ENCODE measurements around the gene GALNT9. TPM values are rescaled to one million over a fixed set of nuclear protein-coding genes. Genes with fewer than 3 reads are reported as not detected.
A peak's percentile ranks its signal among the peaks of the same experiment; 100 is the strongest.
"Not testable (repeated sequence)": the region's sequence is repeated elsewhere in the genome, so short reads cannot be mapped to it uniquely, and the experiment has no call there.

GALNT9 gene
- total RNA-seq (1 to 10 TPM in 3 of 4 donors, under 1 TPM in 1; 0.28 to 5.0 (median 3.2) TPM), polyA plus RNA-seq (under 1 TPM in 1 of 3 donors, not detected in 2; 0.45 TPM)

GRCh38 chr12:132329036-132329719, at the start of gene GALNT9:
TSS of gene GALNT9 (minus strand) at chr12:132329589. CDS start at chr12:132329203, 386 bp downstream.
- 6 to 13% methylated on average over 75 to 86 of the region's 86 CpGs for WGBS, 2 donors

GRCh38 chr12:132379057-132379456, 49.7 kb upstream of the GALNT9 start:
- H3K27me3 ChIP-seq, result peaks cover 19 to 74% (median 51%) of the 10 kb centered on the region in 3 donors

More at GRCh38 chr12:132329036-132329719, at the start of gene GALNT9:
- Histone ChIP-seq H3K9me3 (no peaks in the 10 kb centered on the region), H3K4me1 (peaks cover 0 to 43% (median 36%) of the 10 kb centered on the region in 4 donors), H3K4me3 (peak within 1 kb of the TSS in 2 of 4 donors; percentile 16 to 30), H3K36me3 (no peaks in the 10 kb centered on the region), H3K27me3 (peaks cover 32 to 64% (median 44%) of the 10 kb centered on the region in 3 donors), H3K27ac (peak within 1 kb of the TSS in 1 of 4 donors; percentile 75)
- intact Hi-C loops (cut with DNase I), result loop anchor here (5.0 to 10.0 kb wide), 2 partner anchors 42 to 434 kb away; partner anchors contain the start of gene ULK1
- DNase-seq, result no peak
- TF ChIP-seq POLR2AphosphoS5 (IDR thresholded peaks at IDR 0.05) (no peak), CTCF (IDR thresholded peaks at IDR 0.05) (no peak), EP300 (IDR thresholded peaks at IDR 0.05) (no peak), POLR2A (IDR thresholded peaks at IDR 0.05) (no peak)

DNA sequence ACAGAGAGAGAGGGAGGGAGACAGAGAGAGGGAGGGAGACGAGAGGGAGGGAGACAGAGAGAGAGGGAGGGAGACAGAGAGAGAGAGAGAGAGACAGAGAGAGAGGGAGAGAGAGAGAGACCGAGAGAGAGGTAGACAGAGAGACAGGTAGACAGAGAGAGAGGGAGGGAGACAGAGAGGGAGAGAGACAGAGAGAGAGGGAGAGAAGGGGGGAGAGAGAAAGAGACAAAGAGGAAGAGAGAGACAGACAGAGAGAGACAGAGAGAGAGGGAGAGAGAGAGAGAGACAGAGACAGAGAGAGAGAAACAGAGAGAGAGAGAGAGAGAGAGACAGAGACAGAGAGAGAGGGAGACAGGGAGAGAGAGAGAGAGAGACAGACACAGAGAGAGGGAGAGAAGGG, 47.8 kb upstream of the GALNT9 start:
- intact Hi-C loops (cut with DNase I), result loop anchor here (10.0 kb wide), 1 partner anchor 102 kb away; no protein-coding TSS in a partner anchor
- WGBS, 2 donors, result 37 to 45% methylated on average over 2 of the region's 2 CpGs
- Histone ChIP-seq H3K27me3 (peaks cover 21 to 84% (median 68%) of the 10 kb centered on the region in 3 donors), H3K4me1 (no peaks in the 10 kb centered on the region), H3K4me3 (no peak overlapping the region), H3K36me3 (no peaks in the 10 kb centered on the region), H3K9me3 (no peaks in the 10 kb centered on the region), H3K27ac (no peak overlapping the region)
- TF ChIP-seq EP300 (IDR thresholded peaks at IDR 0.05) (no peak), POLR2AphosphoS5 (IDR thresholded peaks at IDR 0.05) (no peak), POLR2A (IDR thresholded peaks at IDR 0.05) (no peak), CTCF (IDR thresholded peaks at IDR 0.05) (no peak)
- no peak for DNase-seq

More at GRCh38 chr12:132379057-132379456, 49.7 kb upstream of the GALNT9 start:
- not testable (repeated sequence) for H3K4me1 ChIP-seq, H3K36me3 ChIP-seq, H3K27ac ChIP-seq, DNase-seq, H3K4me3 ChIP-seq, H3K9me3 ChIP-seq
- intact Hi-C loops (cut with DNase I), result loop anchor here (10.0 kb wide), 1 partner anchor 104 kb away; no protein-coding TSS in a partner anchor
- 73 to 87% methylated on average over 6 of the region's 6 CpGs for WGBS, 2 donors

DNA sequence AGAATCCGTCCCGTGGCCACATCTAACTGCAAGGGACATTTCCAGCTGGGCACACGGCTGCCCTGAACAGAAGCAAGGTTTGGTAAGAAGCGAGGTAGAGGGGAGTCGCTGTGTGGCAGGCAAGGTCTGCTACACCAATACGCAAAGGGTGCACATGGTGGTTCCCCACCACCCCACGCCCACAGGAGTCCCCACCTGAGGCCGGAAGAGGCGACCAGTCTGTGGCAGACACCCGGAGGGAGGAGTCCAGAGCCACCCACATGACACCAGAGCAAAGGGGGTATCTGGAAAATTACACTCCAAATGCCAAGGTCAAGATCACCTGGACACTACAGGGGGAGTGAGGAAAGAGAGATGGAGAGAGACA, 47.1 kb upstream of the GALNT9 start:
- H3K27me3 ChIP-seq, result peaks cover 27 to 84% (median 68%) of the 10 kb centered on the region in 3 donors

More for the DNA sequence above, 47.1 kb upstream of the GALNT9 start:
- intact Hi-C loops (cut with DNase I), result loop anchor here (10.0 kb wide), 1 partner anchor 102 kb away; no protein-coding TSS in a partner anchor
- Histone ChIP-seq H3K27ac (no peak overlapping the region), H3K9me3 (no peaks in the 10 kb centered on the region), H3K4me3 (no peak overlapping the region), H3K36me3 (no peaks in the 10 kb centered on the region), H3K4me1 (no peaks in the 10 kb centered on the region)
- peak; percentile 44 for DNase-seq
- TF ChIP-seq EP300 (IDR thresholded peaks at IDR 0.05) (no peak), CTCF (IDR thresholded peaks at IDR 0.05) (no peak), POLR2A (IDR thresholded peaks at IDR 0.05) (no peak), POLR2AphosphoS5 (IDR thresholded peaks at IDR 0.05) (no peak)
- WGBS, 2 donors, result 65 to 67% methylated on average over 10 of the region's 10 CpGs

All from sigmoid colon (tissue), 7 donors.